GM21390 (cell line): ENCODE data around the gene TLK1.
A peak's percentile ranks its signal among the peaks of the same experiment; 100 is the strongest.

ENCODE experiments used
- ATAC-seq: cut with Tn5 transposase; IDR thresholded peaks from one replicate; pipeline ENCODE4 v1.9.1; 2021; ENCODE audit not compliant: unreplicated experiment

The TLK1 gene

GRCh38 chr2:170969030-170969429 lies 191.7 kb downstream of the TLK1 start:
- ATAC-seq, result no peak

- ATAC-seq, result no peak
These were observed 192.3 kb downstream of the TLK1 start for GRCh38 chr2:170968205-170969003.

GRCh38 chr2:170967553-170967952 lies 193.1 kb downstream of the TLK1 start:
- no peak for ATAC-seq

DNA sequence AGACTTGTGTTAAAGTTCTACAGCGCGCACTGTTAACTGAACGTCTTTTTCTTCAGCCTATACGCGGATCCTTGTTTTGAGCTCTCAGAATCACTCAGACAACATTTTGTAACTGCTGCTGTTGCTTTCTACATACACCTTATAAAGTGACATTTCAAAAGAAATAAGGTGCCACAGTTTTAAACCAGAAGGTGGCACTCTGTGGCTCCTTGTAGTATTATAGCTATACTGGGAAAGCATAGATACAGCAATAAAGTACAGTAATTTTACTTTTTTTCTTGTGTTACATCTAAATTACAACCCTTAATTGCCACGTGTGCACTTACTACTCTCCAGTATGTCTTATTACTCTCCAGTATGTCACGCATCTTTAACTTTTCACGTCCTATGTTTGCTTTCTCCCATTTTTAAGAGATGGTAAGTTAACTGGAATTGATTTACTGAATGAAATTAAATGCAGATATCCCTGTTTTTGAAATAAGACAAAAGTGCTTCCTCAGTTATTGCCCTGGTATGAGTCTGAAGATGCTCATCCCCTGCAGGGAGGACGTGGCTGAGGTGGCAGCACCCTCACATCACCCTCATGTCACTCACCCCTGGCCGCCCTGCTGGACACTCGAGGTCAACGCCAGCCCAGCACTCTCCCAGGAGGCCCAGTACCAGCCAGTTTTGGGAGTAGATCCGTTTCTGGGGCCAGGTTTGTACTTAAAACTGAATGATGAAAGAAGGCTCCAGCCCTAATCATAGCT lies 193.9 kb downstream of the TLK1 start:
- ATAC-seq, result no peak

DNA sequence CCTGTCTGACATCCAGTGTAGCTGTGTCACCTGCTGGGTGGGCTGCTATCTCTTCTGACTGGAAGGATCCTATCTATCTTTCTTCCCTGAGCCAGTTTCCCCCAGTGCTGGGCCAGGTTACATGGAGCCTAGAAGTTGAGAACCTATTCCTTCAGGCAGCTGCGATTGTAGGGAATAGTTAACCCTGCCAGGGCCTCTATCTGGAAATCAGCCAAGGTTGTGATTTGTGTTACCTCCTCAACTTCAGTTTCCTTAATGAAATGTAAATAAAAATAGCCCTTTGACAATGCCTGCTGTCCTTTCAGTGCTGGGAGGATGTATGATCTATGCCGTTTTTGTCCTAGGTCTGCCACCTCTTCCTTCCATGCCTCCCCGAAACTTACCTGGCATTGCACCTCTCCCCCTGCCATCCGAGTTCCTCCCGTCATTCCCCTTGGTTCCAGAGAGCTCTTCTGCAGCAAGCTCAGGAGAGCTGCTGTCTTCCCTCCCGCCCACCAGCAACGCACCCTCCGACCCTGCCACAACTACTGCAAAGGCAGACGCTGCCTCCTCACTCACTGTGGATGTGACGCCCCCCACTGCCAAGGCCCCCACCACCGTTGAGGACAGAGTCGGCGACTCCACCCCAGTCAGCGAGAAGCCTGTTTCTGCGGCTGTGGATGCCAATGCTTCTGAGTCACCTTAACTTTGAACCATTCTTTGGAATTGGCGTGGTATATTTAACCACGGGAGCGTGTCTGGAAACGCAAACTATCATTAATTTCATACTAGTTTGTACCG lies 195.1 kb downstream of the TLK1 start:
- ATAC-seq, result no peak

- no peak for ATAC-seq
These were observed 197.3 kb downstream of the TLK1 start for GRCh38 chr2:170963386-170963785.

GRCh38 chr2:170953941-170954340 lies 206.8 kb downstream of the TLK1 start:
- no peak for ATAC-seq

- ATAC-seq, result peak; percentile 92
These were observed 210.4 kb downstream of the TLK1 start for GRCh38 chr2:170950221-170950761.

- no peak for ATAC-seq
These were observed 211.3 kb downstream of the TLK1 start for GRCh38 chr2:170949415-170949814.

DNA sequence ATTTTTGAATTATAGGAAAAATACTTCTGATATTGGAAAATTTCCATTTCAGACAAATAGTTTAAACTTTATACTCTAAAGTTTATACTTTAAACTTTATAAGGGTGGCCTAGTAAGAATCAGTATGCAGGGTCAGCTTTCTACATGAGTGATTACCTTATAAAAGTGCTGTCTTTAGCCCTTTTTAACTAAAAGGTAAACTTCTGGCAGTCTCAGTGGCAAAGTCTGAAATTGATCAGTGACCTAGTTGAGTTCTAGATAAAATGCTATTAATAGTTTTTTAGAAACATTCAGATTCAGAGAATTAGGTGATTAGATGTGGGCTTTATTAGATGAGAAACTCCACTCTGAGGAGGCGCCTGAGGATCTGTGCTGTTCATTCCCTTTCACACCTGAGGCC lies 216.1 kb downstream of the TLK1 start:
- no peak for ATAC-seq

DNA sequence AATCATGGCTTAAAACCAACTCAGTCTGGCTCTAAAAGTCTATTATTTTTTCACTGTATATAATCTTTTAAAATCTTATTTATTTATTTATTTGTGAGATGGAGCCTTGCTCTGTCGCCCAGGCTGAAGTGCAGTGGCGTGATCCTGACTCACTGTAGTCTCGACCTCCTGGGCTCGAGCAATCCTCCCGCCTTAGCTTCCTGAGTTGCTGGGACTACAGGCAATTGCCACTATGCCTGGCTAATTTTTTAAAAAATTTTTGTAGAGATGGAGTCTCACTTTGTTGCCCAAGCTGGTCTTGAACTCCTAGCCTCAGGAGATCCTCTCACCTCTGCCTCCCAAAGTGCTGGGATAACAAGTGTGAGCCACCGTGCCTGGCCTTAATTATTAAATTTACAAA lies 217.1 kb downstream of the TLK1 start:
- ATAC-seq, result no peak

DNA sequence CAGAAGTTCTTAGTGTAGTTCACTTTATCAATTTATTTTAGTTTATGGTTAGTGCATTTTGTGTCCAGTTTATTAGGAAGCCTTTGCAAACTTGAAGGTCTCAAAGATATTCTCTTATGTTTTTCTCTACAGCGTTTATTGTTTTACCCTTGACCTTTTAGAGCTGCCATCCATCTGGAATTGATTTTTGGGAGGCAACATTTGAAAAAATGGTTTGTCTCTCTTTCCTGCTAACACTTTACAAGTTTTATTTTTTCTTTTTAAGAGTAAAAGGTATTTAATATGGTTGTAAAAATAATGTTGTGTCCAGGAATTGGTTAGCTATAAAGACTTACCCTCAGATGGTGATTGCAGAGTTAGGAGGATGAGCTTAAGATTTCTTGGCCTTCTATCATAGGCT lies 217.7 kb downstream of the TLK1 start:
- no peak for ATAC-seq

DNA sequence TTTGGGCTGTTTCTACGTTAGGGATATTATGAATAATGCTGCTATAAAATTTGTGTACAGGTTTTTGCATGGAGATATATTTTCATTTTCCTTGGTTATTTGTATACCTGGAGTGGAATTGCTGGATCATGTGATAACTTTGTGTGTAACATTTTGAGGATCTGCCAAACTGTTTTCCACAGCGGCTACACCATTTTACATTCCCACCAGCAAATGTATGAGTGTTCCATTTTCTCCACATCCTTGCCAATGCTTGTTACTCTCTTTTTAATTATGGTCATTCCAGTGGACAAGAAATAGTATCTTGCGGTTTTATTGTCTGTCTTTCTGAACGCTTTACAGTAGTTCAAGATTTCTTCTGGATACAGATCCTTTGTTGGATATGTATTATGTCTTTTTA lies 218.1 kb downstream of the TLK1 start:
- no peak for ATAC-seq
